DOHH2 (cell line): Measurements from ENCODE around the gene ATP8B4.

ENCODE experiments used
- H3F3A ChIP-seq: fragments of 200-600 bp; sonication (generic), shearing (Covaris generic); 2 replicates; pipeline ENCODE4 v1.6.0; 2016; ENCODE audit warnings: antibody characterized with exemption, mild to moderate bottlenecking; ENCODE audit not compliant: control insufficient read depth, insufficient read depth
- H3K27ac ChIP-seq: fragments of 200-600 bp; sonication (generic); 2 replicates; pipeline ENCODE4 v1.5.1; 2014; ENCODE audit warnings: low read depth, mild to moderate bottlenecking, low read length, moderate library complexity
- H3K27me3 ChIP-seq: fragments of 200-600 bp; sonication (generic); 2 replicates; pipeline ENCODE4 v1.6.1; 2014; ENCODE audit warnings: mild to moderate bottlenecking, low read length, mixed read lengths; ENCODE audit not compliant: control insufficient read depth
- H3K36me3 ChIP-seq: fragments of 200-600 bp; sonication (generic); 2 replicates; pipeline ENCODE4 v1.6.1; 2014; ENCODE audit warnings: mild to moderate bottlenecking, low read length, moderate library complexity, mixed read lengths; ENCODE audit not compliant: control insufficient read depth
- H3K4me1 ChIP-seq: fragments of 200-600 bp; sonication (generic); 2 replicates; pipeline ENCODE4 v1.6.1; 2014; ENCODE audit warnings: mild to moderate bottlenecking, low read length, mixed read lengths; ENCODE audit not compliant: control insufficient read depth
- H3K4me2 ChIP-seq: fragments of 200-600 bp; sonication (generic); 2 replicates; pipeline ENCODE4 v1.6.0; 2014; ENCODE audit warnings: mild to moderate bottlenecking, low read length, moderate library complexity
- H3K4me3 ChIP-seq: fragments of 200-600 bp; sonication (generic); 2 replicates; pipeline ENCODE4 v1.5.1; 2014; ENCODE audit warnings: mild to moderate bottlenecking, low read length, mixed read lengths
- H3K79me2 ChIP-seq: fragments of 200-600 bp; sonication (generic); 2 replicates; pipeline ENCODE4 v1.6.1; 2014; ENCODE audit warnings: mild to moderate bottlenecking, low read length, mixed read lengths; ENCODE audit not compliant: control insufficient read depth
- H3K9me2 ChIP-seq: fragments of 200-600 bp; sonication (generic); replicated peaks from 2 replicates; pipeline ENCODE4 v1.6.1; 2014; ENCODE audit warnings: mild to moderate bottlenecking, low read length, mixed read lengths; ENCODE audit not compliant: control insufficient read depth
- H3K9me3 ChIP-seq: fragments of 200-600 bp; sonication (generic); 2 replicates; pipeline ENCODE4 v1.6.1; 2014; ENCODE audit warnings: antibody characterized with exemption, low read length, mixed read lengths; ENCODE audit not compliant: control insufficient read depth, insufficient read depth
- H4K20me1 ChIP-seq: fragments of 200-600 bp; sonication (generic); 2 replicates; pipeline ENCODE4 v1.6.0; 2014; ENCODE audit warnings: low read depth, mild to moderate bottlenecking, antibody characterized with exemption, low read length, moderate library complexity; ENCODE audit not compliant: control insufficient read depth, insufficient read depth
- CTCF ChIP-seq: fragments of 200-600 bp; sonication (generic); IDR thresholded peaks from one replicate; pipeline ENCODE4 v1.5.1; 2014; ENCODE audit warnings: antibody characterized with exemption, mild to moderate bottlenecking, low read depth, low read length; ENCODE audit not compliant: poor library complexity, severe bottlenecking
- EZH2phosphoT487 ChIP-seq: fragments of 200-600 bp; sonication (generic); IDR thresholded peaks from 2 replicates; pipeline ENCODE4 v1.6.1; 2017; ENCODE audit warnings: borderline replicate concordance, mild to moderate bottlenecking, antibody characterized with exemption, low read length, moderate library complexity, mixed read lengths

The ATP8B4 gene

GRCh38 chr15:50003786-50004334 lies 115.2 kb downstream of the ATP8B4 start:
- H3K36me3 ChIP-seq = no peaks in the 10 kb centered on the region
- peaks cover 7% of the 10 kb centered on the region; the same call in 1 of the 2 replicates for H3K27me3 ChIP-seq
- no peaks in the 10 kb centered on the region for H4K20me1 ChIP-seq
- H3F3A ChIP-seq = no peaks in the 10 kb centered on the region
- H3K9me2 ChIP-seq = no peaks in the 10 kb centered on the region
- H3K9me3 ChIP-seq = no peaks in the 10 kb centered on the region
- no peak overlapping the region for H3K4me3 ChIP-seq
- no peaks in the 10 kb centered on the region for H3K4me1 ChIP-seq
- no peaks in the 10 kb centered on the region for H3K79me2 ChIP-seq
- no peak overlapping the region for H3K4me2 ChIP-seq
- H3K27ac ChIP-seq = no peak overlapping the region
- no peak for TF ChIP-seq EZH2phosphoT487
- peak; percentile 76 for TF ChIP-seq CTCF

- no peaks in the 10 kb centered on the region for H4K20me1 ChIP-seq
- no peak for TF ChIP-seq EZH2phosphoT487
- no peak for TF ChIP-seq CTCF
- H3K27me3 ChIP-seq = no peaks in the 10 kb centered on the region
- H3K27ac ChIP-seq = no peak overlapping the region
- no peaks in the 10 kb centered on the region for H3F3A ChIP-seq
- no peak overlapping the region for H3K4me2 ChIP-seq
- no peak overlapping the region for H3K4me3 ChIP-seq
- H3K79me2 ChIP-seq = no peaks in the 10 kb centered on the region
- H3K9me3 ChIP-seq = no peaks in the 10 kb centered on the region
- H3K36me3 ChIP-seq = no peaks in the 10 kb centered on the region
- no peaks in the 10 kb centered on the region for H3K9me2 ChIP-seq
- H3K4me1 ChIP-seq = no peaks in the 10 kb centered on the region
Observed at GRCh38 chr15:49991587-49991986, 127.4 kb downstream of the ATP8B4 start.

- H3K79me2 ChIP-seq = no peaks in the 10 kb centered on the region
- no peak overlapping the region for H3K4me3 ChIP-seq
- TF ChIP-seq CTCF (no peak), EZH2phosphoT487 (no peak)
- H4K20me1 ChIP-seq = no peaks in the 10 kb centered on the region
- no peaks in the 10 kb centered on the region for H3K36me3 ChIP-seq
- H3F3A ChIP-seq = no peaks in the 10 kb centered on the region
- no peaks in the 10 kb centered on the region for H3K9me3 ChIP-seq
- H3K27ac ChIP-seq = no peak overlapping the region
- H3K27me3 ChIP-seq = no peaks in the 10 kb centered on the region
- no peaks in the 10 kb centered on the region for H3K9me2 ChIP-seq
- H3K4me1 ChIP-seq = no peaks in the 10 kb centered on the region
- H3K4me2 ChIP-seq = no peak overlapping the region
Observed at GRCh38 chr15:49990835-49991545, 128.0 kb downstream of the ATP8B4 start.
